SK-N-MC (cell line): Measurements from ENCODE around the gene SLC43A1.

Experiments used
- EZH2 ChIP-seq: fragments of 200-600 bp; sonication (generic); IDR thresholded peaks from one replicate; pipeline ENCODE4 v1.6.1; 2017; ENCODE audit warnings: antibody characterized with exemption
- POLR2AphosphoS5 ChIP-seq: IDR thresholded peaks from 2 replicates; pipeline ENCODE4 v1.6.1; 2012; ENCODE audit warnings: mild to moderate bottlenecking, low read depth, low read length, borderline replicate concordance

DNA sequence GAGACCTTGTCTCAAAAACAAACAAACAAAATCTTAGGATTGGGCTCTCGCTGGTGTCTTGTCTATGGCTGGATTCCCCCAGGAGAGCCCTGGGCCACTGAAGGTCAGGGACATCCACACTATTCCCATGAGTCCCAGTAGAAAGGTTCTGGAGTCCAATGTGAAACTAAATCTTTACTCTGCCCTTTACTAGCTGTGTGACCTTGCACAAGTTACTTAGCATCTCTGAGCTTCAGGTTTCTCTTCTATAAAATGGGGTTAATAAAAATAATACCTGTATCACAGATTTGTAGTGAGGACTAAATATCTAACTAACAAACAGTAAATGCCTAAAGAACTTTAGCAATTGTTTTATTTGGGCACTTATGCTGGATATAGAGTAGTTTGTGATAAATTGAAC, 9.0 kb downstream of the SLC43A1 start:
- TF ChIP-seq POLR2AphosphoS5, result no peak
- TF ChIP-seq EZH2, result no peak
